ENCODE results near the gene SYPL1. TPM values are rescaled to one million over a fixed set of nuclear protein-coding genes. Genes with fewer than 3 reads are reported as not detected.

Gene SYPL1
- total RNA-seq, 1 experiment from 2014 or later: 98.3 TPM

DNA sequence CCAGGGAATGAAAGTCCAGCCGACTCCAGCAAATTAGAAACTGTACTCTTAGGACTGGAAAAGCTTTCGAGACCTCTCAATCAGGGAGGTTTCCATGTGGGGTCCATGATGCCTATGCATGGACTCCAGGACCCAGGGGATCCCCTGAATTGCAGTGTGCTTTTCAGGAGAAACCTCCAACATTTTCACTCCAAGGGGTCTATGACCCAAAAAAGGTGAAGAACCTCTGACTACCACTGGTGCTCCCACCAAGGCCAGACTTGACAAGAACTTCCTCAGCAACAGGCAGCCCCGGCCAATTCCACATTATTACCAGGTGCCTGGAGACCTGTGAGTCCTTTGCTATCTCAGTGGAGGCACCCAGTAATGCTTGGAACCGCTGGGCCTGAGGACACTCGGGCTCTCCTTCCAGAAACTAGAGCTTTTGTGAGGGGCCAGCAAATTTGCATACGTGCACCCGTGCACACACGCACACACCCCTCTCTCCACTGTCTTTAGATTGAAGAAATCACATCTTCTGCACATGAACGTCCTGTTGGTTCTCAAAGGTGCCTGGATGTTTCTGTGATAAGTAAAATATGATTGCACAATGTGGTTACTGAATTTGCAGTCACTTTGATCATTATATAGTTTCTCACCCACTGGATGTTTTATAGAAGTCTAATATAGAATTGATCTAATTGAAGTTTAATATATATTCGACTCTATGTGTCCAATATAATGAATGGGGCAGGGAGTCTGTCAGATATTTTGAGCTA lies 54.7 kb downstream of the SYPL1 start:
- no peak overlapping the region for H3K27ac ChIP-seq (ENCODE audit: low read length)
- no peaks in the 10 kb centered on the region for H3K36me3 ChIP-seq (ENCODE audit: control insufficient read depth, insufficient read depth, low read length)
- DNase-seq (ENCODE audit: low read depth, low spot score) (no peak), ATAC-seq (no peak)
- TF ChIP-seq TCF7L2 (IDR thresholded peaks at IDR 0.05; ENCODE audit: low read depth, low read length) (no peak), POLR2AphosphoS5 (IDR thresholded peaks at IDR 0.05; ENCODE audit: low read depth, low read length) (no peak), SIN3A (IDR thresholded peaks at IDR 0.05; ENCODE audit: borderline replicate concordance, insufficient read depth, low read depth, low read length) (no peak)
- TF ChIP-seq, protein P1, sequence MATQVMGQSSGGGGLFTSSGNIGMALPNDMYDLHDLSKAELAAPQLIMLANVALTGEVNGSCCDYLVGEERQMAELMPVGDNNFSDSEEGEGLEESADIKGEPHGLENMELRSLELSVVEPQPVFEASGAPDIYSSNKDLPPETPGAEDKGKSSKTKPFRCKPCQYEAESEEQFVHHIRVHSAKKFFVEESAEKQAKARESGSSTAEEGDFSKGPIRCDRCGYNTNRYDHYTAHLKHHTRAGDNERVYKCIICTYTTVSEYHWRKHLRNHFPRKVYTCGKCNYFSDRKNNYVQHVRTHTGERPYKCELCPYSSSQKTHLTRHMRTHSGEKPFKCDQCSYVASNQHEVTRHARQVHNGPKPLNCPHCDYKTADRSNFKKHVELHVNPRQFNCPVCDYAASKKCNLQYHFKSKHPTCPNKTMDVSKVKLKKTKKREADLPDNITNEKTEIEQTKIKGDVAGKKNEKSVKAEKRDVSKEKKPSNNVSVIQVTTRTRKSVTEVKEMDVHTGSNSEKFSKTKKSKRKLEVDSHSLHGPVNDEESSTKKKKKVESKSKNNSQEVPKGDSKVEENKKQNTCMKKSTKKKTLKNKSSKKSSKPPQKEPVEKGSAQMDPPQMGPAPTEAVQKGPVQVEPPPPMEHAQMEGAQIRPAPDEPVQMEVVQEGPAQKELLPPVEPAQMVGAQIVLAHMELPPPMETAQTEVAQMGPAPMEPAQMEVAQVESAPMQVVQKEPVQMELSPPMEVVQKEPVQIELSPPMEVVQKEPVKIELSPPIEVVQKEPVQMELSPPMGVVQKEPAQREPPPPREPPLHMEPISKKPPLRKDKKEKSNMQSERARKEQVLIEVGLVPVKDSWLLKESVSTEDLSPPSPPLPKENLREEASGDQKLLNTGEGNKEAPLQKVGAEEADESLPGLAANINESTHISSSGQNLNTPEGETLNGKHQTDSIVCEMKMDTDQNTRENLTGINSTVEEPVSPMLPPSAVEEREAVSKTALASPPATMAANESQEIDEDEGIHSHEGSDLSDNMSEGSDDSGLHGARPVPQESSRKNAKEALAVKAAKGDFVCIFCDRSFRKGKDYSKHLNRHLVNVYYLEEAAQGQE (IDR thresholded peaks at IDR 0.05; ENCODE audit: insufficient read depth in 1 of 2, low read depth in 2 of 2, low read length in 1 of 2): no peak
- TF ChIP-seq, protein P2, sequence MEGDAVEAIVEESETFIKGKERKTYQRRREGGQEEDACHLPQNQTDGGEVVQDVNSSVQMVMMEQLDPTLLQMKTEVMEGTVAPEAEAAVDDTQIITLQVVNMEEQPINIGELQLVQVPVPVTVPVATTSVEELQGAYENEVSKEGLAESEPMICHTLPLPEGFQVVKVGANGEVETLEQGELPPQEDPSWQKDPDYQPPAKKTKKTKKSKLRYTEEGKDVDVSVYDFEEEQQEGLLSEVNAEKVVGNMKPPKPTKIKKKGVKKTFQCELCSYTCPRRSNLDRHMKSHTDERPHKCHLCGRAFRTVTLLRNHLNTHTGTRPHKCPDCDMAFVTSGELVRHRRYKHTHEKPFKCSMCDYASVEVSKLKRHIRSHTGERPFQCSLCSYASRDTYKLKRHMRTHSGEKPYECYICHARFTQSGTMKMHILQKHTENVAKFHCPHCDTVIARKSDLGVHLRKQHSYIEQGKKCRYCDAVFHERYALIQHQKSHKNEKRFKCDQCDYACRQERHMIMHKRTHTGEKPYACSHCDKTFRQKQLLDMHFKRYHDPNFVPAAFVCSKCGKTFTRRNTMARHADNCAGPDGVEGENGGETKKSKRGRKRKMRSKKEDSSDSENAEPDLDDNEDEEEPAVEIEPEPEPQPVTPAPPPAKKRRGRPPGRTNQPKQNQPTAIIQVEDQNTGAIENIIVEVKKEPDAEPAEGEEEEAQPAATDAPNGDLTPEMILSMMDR (IDR thresholded peaks at IDR 0.05): no peak; the same call in 1 of the 2 replicates
- ChIA-PET POLR2A (no interaction called here), CTCF (interaction anchor here (2.5 kb wide), 1 partner anchor 96 kb away, joined by 21 read pairs; no protein-coding TSS in a partner anchor)
- H3K9me3 ChIP-seq (ENCODE audit: control insufficient read depth, insufficient read depth, low read depth, low read length): no peaks in the 10 kb centered on the region
- no peak overlapping the region for H3K4me3 ChIP-seq (ENCODE audit: low read depth in 2 of 2, low read length in 2 of 2)
- in situ Hi-C loops (cut with HindIII; ENCODE audit: low pct_unique_long_range_greater_than_20kb, low sequenced_read_pairs) (loop anchor here (25.0 kb wide), 1 partner anchor 105 kb away; no protein-coding TSS in a partner anchor), intact Hi-C loops (cut with micrococcal nuclease; ENCODE audit: unreplicated experiment) (loop anchor here (1.0 kb wide), 1 partner anchor 96 kb away; no protein-coding TSS in a partner anchor)
- H3K27me3 ChIP-seq (ENCODE audit: control insufficient read depth, insufficient read depth, low read length): peaks cover 2% of the 10 kb centered on the region; the same call in 1 of the 2 replicates
- H3K4me1 ChIP-seq (ENCODE audit: control insufficient read depth, insufficient read depth, low read length): peaks cover 18% of the 10 kb centered on the region
- BruUV-seq (replicated peaks): no TSS peak

DNA sequence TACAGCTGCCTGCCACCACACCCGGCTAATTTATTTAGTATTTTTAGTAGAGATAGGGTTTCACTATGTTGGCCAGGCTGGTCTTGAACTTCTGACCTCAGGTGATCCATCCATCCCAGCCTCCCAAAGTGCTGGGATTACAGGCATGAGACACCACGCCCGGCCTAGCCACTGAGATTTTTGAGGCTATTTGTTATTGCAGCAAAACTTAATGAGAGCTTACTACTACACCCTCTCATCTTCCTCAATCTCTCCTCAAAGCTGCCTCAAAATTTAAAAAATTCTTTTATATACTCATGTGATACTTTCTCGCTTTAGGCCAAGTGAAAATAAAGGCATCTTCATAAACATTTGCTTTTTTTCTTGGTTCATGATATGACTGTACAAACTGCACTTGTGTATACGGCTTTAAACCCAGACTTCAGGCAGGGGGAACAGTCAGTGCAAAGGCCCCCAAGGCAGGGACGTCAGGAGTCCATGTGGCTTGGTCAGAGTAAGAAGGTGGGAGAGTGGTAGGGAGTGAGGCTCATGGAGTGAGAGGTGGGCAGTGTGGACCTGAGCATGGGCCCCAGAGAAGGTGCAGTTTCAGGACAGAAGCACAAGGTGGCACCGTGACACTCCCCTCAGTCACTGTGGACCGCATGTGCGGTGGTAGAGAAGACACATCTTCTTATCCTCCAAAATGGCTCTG lies 55.5 kb downstream of the SYPL1 start:
- no peak for TF ChIP-seq POLR2AphosphoS5 (IDR thresholded peaks at IDR 0.05; ENCODE audit: low read depth, low read length)
- TF ChIP-seq, protein P2 (IDR thresholded peaks at IDR 0.05): peak; percentile 90
- no TSS peak for BruUV-seq (replicated peaks)
- intact Hi-C loops (cut with micrococcal nuclease; ENCODE audit: unreplicated experiment) (loop anchor here (1.0 kb wide), 1 partner anchor 97 kb away; no protein-coding TSS in a partner anchor), in situ Hi-C loops (cut with HindIII; ENCODE audit: low pct_unique_long_range_greater_than_20kb, low sequenced_read_pairs) (loop anchor here (25.0 kb wide), 1 partner anchor 106 kb away; no protein-coding TSS in a partner anchor)
- ATAC-seq (peak; percentile 97), DNase-seq (ENCODE audit: low read depth, low spot score) (peak; percentile 60)
- no peak overlapping the region for H3K27ac ChIP-seq (ENCODE audit: low read length)
- H3K4me3 ChIP-seq (ENCODE audit: low read depth in 2 of 2, low read length in 2 of 2): no peak overlapping the region
- H3K36me3 ChIP-seq (ENCODE audit: control insufficient read depth, insufficient read depth, low read length): no peaks in the 10 kb centered on the region
- no peaks in the 10 kb centered on the region for H3K9me3 ChIP-seq (ENCODE audit: control insufficient read depth, insufficient read depth, low read depth, low read length)
- CTCF ChIA-PET: interaction anchor here (0.7 to 2.5 kb wide), 3 partner anchors 97 to 101 kb away, joined by 4 to 21 read pairs (median 7); no protein-coding TSS in a partner anchor
- peaks cover 12% of the 10 kb centered on the region for H3K4me1 ChIP-seq (ENCODE audit: control insufficient read depth, insufficient read depth, low read length)
- POLR2A ChIA-PET: no interaction called here
- H3K27me3 ChIP-seq (ENCODE audit: control insufficient read depth, insufficient read depth, low read length): peaks cover 2% of the 10 kb centered on the region; the same call in 1 of the 2 replicates

Data from Panc1 (cell line).